Measurements from ENCODE around the gene ACSM4. TPM values are rescaled to one million over a fixed set of nuclear protein-coding genes. Genes with fewer than 3 reads are reported as not detected.
"Not testable (repeated sequence)": the region's sequence is repeated elsewhere in the genome, so short reads cannot be mapped to it uniquely, and the experiment has no call there.

ACSM4 gene
- total RNA-seq, 2 experiments from 2014 or later: not detected

DNA sequence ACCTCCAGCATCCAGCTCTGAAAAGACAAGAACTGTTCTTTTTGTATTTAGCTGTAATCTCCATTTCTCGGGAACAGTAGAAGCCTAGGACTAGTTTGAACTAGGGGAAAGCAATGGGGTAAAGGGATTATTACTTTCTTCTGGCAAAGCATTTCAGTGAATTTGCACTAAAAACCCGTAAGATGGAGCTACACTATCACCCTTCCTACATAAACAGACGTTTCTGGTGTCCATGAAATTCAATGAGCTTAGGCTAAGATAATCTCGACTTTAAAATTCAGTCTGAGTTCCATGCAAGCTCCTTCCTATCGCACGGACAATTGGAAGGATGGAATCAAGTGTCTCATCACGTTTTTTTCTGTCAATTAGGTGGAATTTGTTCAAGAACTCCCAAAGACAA lies 24.0 kb downstream of the ACSM4 start:
- ChIA-PET CTCF (ENCODE audit: unreplicated experiment) (no interaction called here), POLR2A (no interaction called here)
- Histone ChIP-seq H4K20me1 (ENCODE audit: insufficient read depth, low read length) (no peaks in the 10 kb centered on the region), H3K4me1 (ENCODE audit: insufficient read depth, low read length, poor library complexity, severe bottlenecking) (no peaks in the 10 kb centered on the region), H3K36me3 (ENCODE audit: insufficient read depth, low read length) (no peaks in the 10 kb centered on the region), H3K27ac (ENCODE audit: low read depth, low read length, poor library complexity, severe bottlenecking) (no peak overlapping the region), H3K9me3 (ENCODE audit: low read length) (no peaks in the 10 kb centered on the region), H3K9me2 (ENCODE audit: insufficient read depth, low read length) (no peaks in the 10 kb centered on the region; the same call in 1 of the 2 replicates), H2AFZ (ENCODE audit: low read length) (no peak overlapping the region), H3K79me2 (ENCODE audit: insufficient read depth, low read depth, low read length) (no peaks in the 10 kb centered on the region), H3K4me3 (ENCODE audit: low read depth, low read length, poor library complexity, severe bottlenecking) (no peak overlapping the region), H3K4me2 (ENCODE audit: low read length) (no peak overlapping the region)
- no TSS peak for BruUV-seq (replicated peaks)
- TF ChIP-seq, protein P1, sequence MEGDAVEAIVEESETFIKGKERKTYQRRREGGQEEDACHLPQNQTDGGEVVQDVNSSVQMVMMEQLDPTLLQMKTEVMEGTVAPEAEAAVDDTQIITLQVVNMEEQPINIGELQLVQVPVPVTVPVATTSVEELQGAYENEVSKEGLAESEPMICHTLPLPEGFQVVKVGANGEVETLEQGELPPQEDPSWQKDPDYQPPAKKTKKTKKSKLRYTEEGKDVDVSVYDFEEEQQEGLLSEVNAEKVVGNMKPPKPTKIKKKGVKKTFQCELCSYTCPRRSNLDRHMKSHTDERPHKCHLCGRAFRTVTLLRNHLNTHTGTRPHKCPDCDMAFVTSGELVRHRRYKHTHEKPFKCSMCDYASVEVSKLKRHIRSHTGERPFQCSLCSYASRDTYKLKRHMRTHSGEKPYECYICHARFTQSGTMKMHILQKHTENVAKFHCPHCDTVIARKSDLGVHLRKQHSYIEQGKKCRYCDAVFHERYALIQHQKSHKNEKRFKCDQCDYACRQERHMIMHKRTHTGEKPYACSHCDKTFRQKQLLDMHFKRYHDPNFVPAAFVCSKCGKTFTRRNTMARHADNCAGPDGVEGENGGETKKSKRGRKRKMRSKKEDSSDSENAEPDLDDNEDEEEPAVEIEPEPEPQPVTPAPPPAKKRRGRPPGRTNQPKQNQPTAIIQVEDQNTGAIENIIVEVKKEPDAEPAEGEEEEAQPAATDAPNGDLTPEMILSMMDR (conservative IDR thresholded peaks at IDR 0.05; ENCODE audit: low read length): no peak
- TF ChIP-seq EZH2phosphoT487 (IDR thresholded peaks at IDR 0.05; ENCODE audit: borderline replicate concordance, low read depth, low read length): no peak
- no peak for DNase-seq (ENCODE audit: low spot score)
- intact Hi-C loops (cut with micrococcal nuclease; ENCODE audit: unreplicated experiment): no loop called here

DNA sequence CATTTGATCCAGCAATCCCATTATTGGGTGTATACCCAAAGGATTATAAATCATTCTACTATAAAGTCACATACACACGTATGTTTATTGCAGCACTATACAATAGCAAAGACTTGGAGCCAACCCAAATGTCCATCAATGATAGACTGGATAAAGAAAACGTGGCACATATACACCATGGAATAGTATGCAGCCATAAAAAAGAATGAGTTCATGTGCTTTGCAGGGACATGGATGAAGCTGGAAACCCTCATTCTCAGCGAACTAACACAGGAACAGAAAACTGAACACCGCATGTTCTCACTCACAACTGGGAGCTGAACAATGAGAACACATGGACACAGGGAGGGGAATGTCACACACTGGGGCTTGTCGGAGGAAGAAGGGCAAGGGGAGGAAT lies 33.9 kb downstream of the ACSM4 start:
- H3K27ac ChIP-seq (ENCODE audit: low read depth, low read length, poor library complexity, severe bottlenecking); H3K36me3 ChIP-seq (ENCODE audit: insufficient read depth, low read length); CTCF ChIA-PET (ENCODE audit: unreplicated experiment); BruUV-seq (replicated peaks); H3K4me1 ChIP-seq (ENCODE audit: insufficient read depth, low read length, poor library complexity, severe bottlenecking); H2AFZ ChIP-seq (ENCODE audit: low read length); H3K4me2 ChIP-seq (ENCODE audit: low read length); H3K9me2 ChIP-seq (ENCODE audit: insufficient read depth, low read length); POLR2A ChIA-PET; H3K79me2 ChIP-seq (ENCODE audit: insufficient read depth, low read depth, low read length); H3K4me3 ChIP-seq (ENCODE audit: low read depth, low read length, poor library complexity, severe bottlenecking); H3K9me3 ChIP-seq (ENCODE audit: low read length); DNase-seq (ENCODE audit: low spot score); intact Hi-C loops (cut with micrococcal nuclease; ENCODE audit: unreplicated experiment); H4K20me1 ChIP-seq (ENCODE audit: insufficient read depth, low read length): not testable (repeated sequence)

DNA sequence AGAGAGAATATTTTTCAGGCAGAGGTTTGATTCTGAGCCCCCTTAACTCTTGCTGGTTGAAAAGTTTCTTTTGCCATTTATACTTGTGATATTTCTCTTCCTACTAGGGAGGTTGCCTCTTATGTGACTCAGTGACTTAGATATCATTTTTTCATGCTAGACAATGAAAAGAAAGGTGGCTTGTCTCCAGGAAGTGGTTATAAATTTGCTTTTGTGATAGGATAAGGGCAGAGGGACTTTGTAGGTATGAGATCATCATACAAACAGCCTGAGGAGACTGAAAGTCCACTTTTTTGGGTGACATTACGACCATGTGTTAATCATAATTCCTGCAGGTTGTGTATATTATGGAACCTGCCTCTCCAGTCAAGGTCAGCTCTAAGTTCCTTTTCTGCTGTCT lies 35.8 kb downstream of the ACSM4 start:
- no TSS peak for BruUV-seq (replicated peaks)
- Histone ChIP-seq H3K9me2 (ENCODE audit: insufficient read depth, low read length) (no peaks in the 10 kb centered on the region), H3K27ac (ENCODE audit: low read depth, low read length, poor library complexity, severe bottlenecking) (no peak overlapping the region), H4K20me1 (ENCODE audit: insufficient read depth, low read length) (no peaks in the 10 kb centered on the region), H3K36me3 (ENCODE audit: insufficient read depth, low read length) (no peaks in the 10 kb centered on the region), H2AFZ (ENCODE audit: low read length) (no peak overlapping the region), H3K4me2 (ENCODE audit: low read length) (no peak overlapping the region), H3K4me1 (ENCODE audit: insufficient read depth, low read length, poor library complexity, severe bottlenecking) (no peaks in the 10 kb centered on the region), H3K4me3 (ENCODE audit: low read depth, low read length, poor library complexity, severe bottlenecking) (no peak overlapping the region), H3K79me2 (ENCODE audit: insufficient read depth, low read depth, low read length) (no peaks in the 10 kb centered on the region), H3K9me3 (ENCODE audit: low read length) (no peaks in the 10 kb centered on the region)
- no peak for DNase-seq (ENCODE audit: low spot score)
- intact Hi-C loops (cut with micrococcal nuclease; ENCODE audit: unreplicated experiment): no loop called here
- TF ChIP-seq, protein P1 (conservative IDR thresholded peaks at IDR 0.05; ENCODE audit: low read length): no peak
- no peak for TF ChIP-seq EZH2phosphoT487 (IDR thresholded peaks at IDR 0.05; ENCODE audit: borderline replicate concordance, low read depth, low read length)
- ChIA-PET CTCF (ENCODE audit: unreplicated experiment) (no interaction called here), POLR2A (no interaction called here)
